H9 (cell line): ENCODE measurements around the gene SLC9A9. TPM values are rescaled to one million over a fixed set of nuclear protein-coding genes. Genes with fewer than 3 reads are reported as not detected.

Experiments
- DNase-seq: peaks from one replicate; pipeline ENCODE4 v3.0.0-alpha.2; 2017
- H2AFZ ChIP-seq: one replicate; pipeline ENCODE4 v1.6.1; 2013; ENCODE audit warnings: mild to moderate bottlenecking, low read length, control low read depth, moderate library complexity
- H2AK5ac ChIP-seq: 2 replicates; pipeline ENCODE4 v1.6.1; 2013; ENCODE audit warnings: low read length, control low read depth, mixed read lengths; ENCODE audit not compliant: insufficient read length
- H2BK120ac ChIP-seq: one replicate; pipeline ENCODE4 v1.6.1; 2013; ENCODE audit warnings: low read depth, mild to moderate bottlenecking, low read length, control low read depth, inconsistent platforms; ENCODE audit not compliant: poor library complexity, severe bottlenecking
- H2BK12ac ChIP-seq: 2 replicates; pipeline ENCODE4 v1.6.1; 2013; ENCODE audit warnings: low read length, control low read depth, mixed read lengths, low read depth; ENCODE audit not compliant: insufficient read length
- H2BK15ac ChIP-seq: 2 replicates; pipeline ENCODE4 v1.6.1; 2013; ENCODE audit warnings: low read depth, low read length, control low read depth
- H2BK20ac ChIP-seq: one replicate; pipeline ENCODE4 v1.6.1; 2013; ENCODE audit warnings: low read depth, mild to moderate bottlenecking, low read length, control low read depth, inconsistent platforms; ENCODE audit not compliant: poor library complexity, severe bottlenecking
- H2BK5ac ChIP-seq: 2 replicates; pipeline ENCODE4 v1.6.1; 2013; ENCODE audit warnings: low read length, control low read depth, mixed read lengths; ENCODE audit not compliant: insufficient read length
- H3K14ac ChIP-seq: 2 replicates; pipeline ENCODE4 v1.6.1; 2013; ENCODE audit warnings: low read length, control low read depth; ENCODE audit not compliant: insufficient read depth
- H3K18ac ChIP-seq: 2 replicates; pipeline ENCODE4 v1.6.1; 2013; ENCODE audit warnings: low read depth, mild to moderate bottlenecking, mixed read lengths, low read length, control low read depth; ENCODE audit not compliant: insufficient read length
- H3K23ac ChIP-seq: 2 replicates; pipeline ENCODE4 v1.6.1; 2013; ENCODE audit warnings: low read length, control low read depth, mixed read lengths, low read depth; ENCODE audit not compliant: insufficient read length
- H3K23me2 ChIP-seq: 2 replicates; pipeline ENCODE4 v1.6.1; 2013; ENCODE audit warnings: low read depth, mild to moderate bottlenecking, mixed read lengths, low read length, control low read depth; ENCODE audit not compliant: insufficient read length, poor library complexity, severe bottlenecking
- H3K27ac ChIP-seq: 2 replicates; pipeline ENCODE4 v1.5.1; 2013; ENCODE audit warnings: low read length, control low read depth, mixed read lengths, low read depth; ENCODE audit not compliant: insufficient read length
- H3K27me3 ChIP-seq: 2 replicates; pipeline ENCODE4 v1.6.1; 2013; ENCODE audit warnings: low read length, control low read depth, inconsistent platforms; ENCODE audit not compliant: insufficient read depth
- H3K4ac ChIP-seq: 2 replicates; pipeline ENCODE4 v1.6.1; 2013; ENCODE audit warnings: low read depth, mild to moderate bottlenecking, control low read depth, inconsistent platforms, low read length, moderate library complexity
- H3K4me1 ChIP-seq: 2 replicates; pipeline ENCODE4 v1.6.1; 2013; ENCODE audit warnings: low read length, control low read depth, inconsistent platforms; ENCODE audit not compliant: insufficient read depth
- H3K4me2 ChIP-seq: 2 replicates; pipeline ENCODE4 v1.6.1; 2013; ENCODE audit warnings: low read length, control low read depth, mixed read lengths; ENCODE audit not compliant: insufficient read length, insufficient read depth
- H3K56ac ChIP-seq: 2 replicates; pipeline ENCODE4 v1.6.1; 2013; ENCODE audit warnings: low read depth, mild to moderate bottlenecking, mixed read lengths, low read length, control low read depth; ENCODE audit not compliant: insufficient read length
- H3K79me1 ChIP-seq: 2 replicates; pipeline ENCODE4 v1.6.1; 2013; ENCODE audit warnings: low read depth, mild to moderate bottlenecking, moderate library complexity, low read length, control low read depth, inconsistent platforms; ENCODE audit not compliant: insufficient read depth, poor library complexity, severe bottlenecking
- H3K79me2 ChIP-seq: 2 replicates; pipeline ENCODE4 v1.6.1; 2013; ENCODE audit warnings: low read length, control low read depth, inconsistent platforms; ENCODE audit not compliant: insufficient read depth
- H3K9ac ChIP-seq: 2 replicates; pipeline ENCODE4 v1.6.1; 2013; ENCODE audit warnings: low read length, control low read depth, mixed read lengths; ENCODE audit not compliant: insufficient read length; ENCODE audit errors: extremely low read depth
- H3K9me3 ChIP-seq: one replicate; pipeline ENCODE4 v1.6.1; 2013; ENCODE audit warnings: low read depth, low read length, inconsistent platforms; ENCODE audit not compliant: control insufficient read depth
- H3T11ph ChIP-seq: one replicate; pipeline ENCODE4 v1.6.1; 2013; ENCODE audit warnings: mild to moderate bottlenecking, low read length, control low read depth, inconsistent platforms
- H4K20me1 ChIP-seq: one replicate; pipeline ENCODE4 v1.6.1; 2013; ENCODE audit not compliant: control insufficient read depth, insufficient read length, insufficient read depth
- H4K5ac ChIP-seq: 2 replicates; pipeline ENCODE4 v1.6.1; 2013; ENCODE audit warnings: low read depth, mild to moderate bottlenecking, mixed read lengths, low read length, control low read depth; ENCODE audit not compliant: insufficient read length
- H4K8ac ChIP-seq: replicated peaks from 2 replicates; pipeline ENCODE4 v1.6.1; 2013; ENCODE audit warnings: low read length, control low read depth, mixed read lengths, low read depth; ENCODE audit not compliant: insufficient read length
- H4K91ac ChIP-seq: 2 replicates; pipeline ENCODE4 v1.6.1; 2013; ENCODE audit warnings: low read depth, mild to moderate bottlenecking, moderate library complexity, mixed read lengths, low read length, control low read depth; ENCODE audit not compliant: insufficient read length
- H3K27ac Mint-ChIP-seq, 3 experiments: 2 replicates in 2 of 3; 3 replicates in 1 of 3; pipeline ENCODE4 v1.8.0; 2020 to 2021; ENCODE audit warnings: mixed read lengths in 3 of 3, mild to moderate bottlenecking in 1 of 3, moderate library complexity in 1 of 3
- H3K27me3 Mint-ChIP-seq: 2 replicates; pipeline ENCODE4 v1.8.0; 2021; ENCODE audit warnings: low read depth, mild to moderate bottlenecking, moderate library complexity, mixed read lengths
- H3K36me3 Mint-ChIP-seq, 3 experiments: 2 replicates in 2 of 3; 3 replicates in 1 of 3; pipeline ENCODE4 v1.8.0; 2020 to 2021; ENCODE audit warnings: low read depth in 3 of 3, mixed read lengths in 3 of 3; ENCODE audit not compliant: insufficient read depth in 1 of 3
- H3K4me1 Mint-ChIP-seq, 2 experiments: 2 replicates each; pipeline ENCODE4 v1.8.0; 2020; ENCODE audit warnings: mixed read lengths in 2 of 2
- H3K4me3 Mint-ChIP-seq, 2 experiments: 2 replicates in 1 of 2; 3 replicates in 1 of 2; pipeline ENCODE4 v1.8.0; 2020 to 2021; ENCODE audit warnings: mild to moderate bottlenecking in 2 of 2, mixed read lengths in 2 of 2, moderate library complexity in 1 of 2
- H3K9me3 Mint-ChIP-seq, 2 experiments: 2 replicates in 1 of 2; 3 replicates in 1 of 2; pipeline ENCODE4 v1.8.0; 2020; ENCODE audit warnings: mild to moderate bottlenecking in 2 of 2, mixed read lengths in 2 of 2, moderate library complexity in 1 of 2
- CTCF ChIP-seq: fragments of 200-600 bp; sonication (generic); conservative IDR thresholded peaks from 3 replicates; pipeline ENCODE4 v1.8.0; 2021; ENCODE audit warnings: antibody characterized with exemption, mild to moderate bottlenecking
- WGBS: extraction: QIAGEN DNeasy Blood & Tissue Kit; methylation state at CpG from one replicate; pipeline ENCODE4 v1.1.7; 2013; ENCODE audit warnings: missing lambda C conversion rate, low lambda C conversion rate, mixed read lengths; ENCODE audit not compliant: insufficient read length; ENCODE audit errors: extremely low coverage; 5-methylcytosine and 5-hydroxymethylcytosine counted together
- total RNA-seq: library from RNA; stranded (reverse); gene quantifications from 2 replicates; pipeline ENCODE4 v1.2.1, GENCODE V29; 2021

The SLC9A9 gene
- total RNA-seq, 1 experiment from 2014 or later: 0.35 TPM

GRCh38 chr3:143361589-143361988 is 486.7 kb downstream of the SLC9A9 start:
- Histone ChIP-seq H2AK5ac (no peak overlapping the region), H3K9me3 (no peaks in the 10 kb centered on the region), H3K56ac (no peak overlapping the region), H3K79me1 (no peaks in the 10 kb centered on the region), H3K4me1 (no peaks in the 10 kb centered on the region), H4K5ac (no peak overlapping the region), H4K91ac (no peak overlapping the region), H3K23me2 (no peaks in the 10 kb centered on the region), H3K4me2 (no peak overlapping the region), H3K4ac (no peak overlapping the region), H3K23ac (no peak overlapping the region), H2BK12ac (no peak overlapping the region), H3T11ph (no peak overlapping the region), H4K20me1 (no peaks in the 10 kb centered on the region), H4K8ac (no peak overlapping the region), H2BK120ac (no peak overlapping the region), H2AFZ (no peak overlapping the region), H3K27ac (no peak overlapping the region), H2BK20ac (no peak overlapping the region), H3K79me2 (no peaks in the 10 kb centered on the region), H2BK5ac (no peak overlapping the region), H3K14ac (no peak overlapping the region), H3K9ac (no peak overlapping the region), H3K27me3 (no peaks in the 10 kb centered on the region), H3K18ac (no peak overlapping the region), H2BK15ac (no peak overlapping the region)
- no peak overlapping the region for H3K4me3 Mint-ChIP-seq
- WGBS: no CpG with 5 or more reads among the region's 2 CpGs
- no peak for TF ChIP-seq CTCF
- H3K36me3 Mint-ChIP-seq: no peaks in the 10 kb centered on the region
- H3K27me3 Mint-ChIP-seq: no peaks in the 10 kb centered on the region
- DNase-seq: no peak
- peaks cover 0 to 4% of the 10 kb centered on the region in 2 experiments; a peak in 2 of 4 replicates for H3K4me1 Mint-ChIP-seq
- H3K27ac Mint-ChIP-seq: no peak overlapping the region
- H3K9me3 Mint-ChIP-seq: no peaks in the 10 kb centered on the region
